HG03196 (cell line): ENCODE data around the gene ZNF664.

ENCODE experiments used
- ATAC-seq: cut with Tn5 transposase; IDR thresholded peaks from one replicate; pipeline ENCODE4 v1.9.1; 2021; ENCODE audit not compliant: unreplicated experiment

The ZNF664 gene

GRCh38 chr12:123989168-123989567 lies 16.2 kb downstream of the ZNF664 start:
- no peak for ATAC-seq

- no peak for ATAC-seq
Observed at GRCh38 chr12:123989753-123990152, 16.7 kb downstream of the ZNF664 start.

- no peak for ATAC-seq
Observed at GRCh38 chr12:123990511-123990910, 17.5 kb downstream of the ZNF664 start.

- ATAC-seq, result no peak
Observed at GRCh38 chr12:123991372-123991951, 18.4 kb downstream of the ZNF664 start.

- no peak for ATAC-seq
Observed at GRCh38 chr12:123992118-123992825, 19.3 kb downstream of the ZNF664 start.

- no peak for ATAC-seq
Observed at GRCh38 chr12:123995023-123995748, 22.2 kb downstream of the ZNF664 start.

GRCh38 chr12:123996581-123996980 lies 23.6 kb downstream of the ZNF664 start:
- no peak for ATAC-seq

GRCh38 chr12:123997033-123997822 lies 24.2 kb downstream of the ZNF664 start:
- ATAC-seq, result no peak

- ATAC-seq, result no peak
Observed at GRCh38 chr12:123997908-123998307, 24.9 kb downstream of the ZNF664 start.

GRCh38 chr12:123998344-123998990 lies 25.5 kb downstream of the ZNF664 start:
- no peak for ATAC-seq

GRCh38 chr12:123998991-123999359 lies 26.0 kb downstream of the ZNF664 start:
- ATAC-seq, result no peak

- ATAC-seq, result no peak
Observed at GRCh38 chr12:124000111-124000510, 27.1 kb downstream of the ZNF664 start.

- ATAC-seq, result no peak
Observed at GRCh38 chr12:124001343-124001742, 28.3 kb downstream of the ZNF664 start.

GRCh38 chr12:124002021-124002644 lies 29.1 kb downstream of the ZNF664 start:
- no peak for ATAC-seq

GRCh38 chr12:124002654-124003053 lies 29.6 kb downstream of the ZNF664 start:
- no peak for ATAC-seq

- ATAC-seq, result no peak
Observed at GRCh38 chr12:124004233-124004875, 31.3 kb downstream of the ZNF664 start.

- no peak for ATAC-seq
Observed at GRCh38 chr12:124006085-124006845, 33.2 kb downstream of the ZNF664 start.

- no peak for ATAC-seq
Observed at GRCh38 chr12:124006846-124007713, 34.1 kb downstream of the ZNF664 start.
